ENCODE results near the gene CNN1.
"Not testable (repeated sequence)": the region's sequence is repeated elsewhere in the genome, so short reads cannot be mapped to it uniquely, and the experiment has no call there.

CNN1 gene

DNA sequence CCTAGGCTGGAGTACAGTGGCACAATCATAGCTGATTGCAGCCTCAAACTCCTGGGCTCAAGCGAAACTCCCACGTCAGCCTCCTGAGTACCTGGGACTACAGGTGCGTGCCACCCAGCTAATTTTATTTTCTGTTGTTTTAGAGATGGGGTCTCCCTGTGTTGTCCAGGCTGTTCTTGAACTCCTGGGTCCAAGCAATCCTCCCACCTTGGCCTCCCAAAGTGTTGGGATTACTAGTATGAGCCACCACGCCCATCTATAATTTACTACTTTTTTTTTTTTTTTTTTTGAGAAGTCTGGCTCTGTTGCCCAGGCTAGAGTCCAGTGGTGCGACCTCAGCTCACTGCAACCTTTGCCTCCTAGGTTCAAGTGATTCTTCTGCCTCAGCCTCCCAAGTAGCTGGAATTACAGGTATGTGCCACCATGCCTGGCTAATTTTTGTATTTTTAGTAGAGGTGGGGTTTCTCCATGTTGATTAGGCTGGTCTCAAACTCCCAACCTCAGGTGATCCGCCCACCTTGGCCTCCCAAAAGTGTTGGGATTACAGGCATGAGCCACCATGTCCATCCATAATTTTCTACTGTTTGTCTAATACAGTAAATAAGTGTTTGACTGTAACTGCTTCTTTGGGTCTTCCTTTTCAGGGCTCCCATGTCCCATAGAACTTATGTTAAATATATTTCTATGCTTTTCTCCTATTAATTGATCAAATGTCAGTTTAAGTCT, 25.6 kb downstream of the CNN1 start:
- not testable (repeated sequence) for DNase-seq (ENCODE audit: low spot score); FAIRE-seq

DNA sequence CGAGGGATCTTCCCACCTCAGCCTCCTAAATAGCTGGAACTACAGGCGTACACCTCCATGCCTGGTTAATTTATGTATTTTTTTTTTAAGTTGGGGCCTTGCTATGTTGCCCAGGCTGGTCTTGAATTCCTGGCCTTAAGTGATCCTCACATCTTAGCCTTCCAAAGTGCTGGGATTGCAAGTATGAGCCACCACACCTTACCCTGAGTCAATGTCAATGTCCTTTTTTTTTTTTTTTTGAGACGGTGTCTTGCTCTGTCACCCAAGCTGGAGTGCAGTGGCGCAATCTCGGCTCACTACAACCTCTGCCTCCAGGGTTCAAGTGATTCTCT, 27.0 kb downstream of the CNN1 start:
- not testable (repeated sequence) for DNase-seq (ENCODE audit: low spot score); FAIRE-seq

DNA sequence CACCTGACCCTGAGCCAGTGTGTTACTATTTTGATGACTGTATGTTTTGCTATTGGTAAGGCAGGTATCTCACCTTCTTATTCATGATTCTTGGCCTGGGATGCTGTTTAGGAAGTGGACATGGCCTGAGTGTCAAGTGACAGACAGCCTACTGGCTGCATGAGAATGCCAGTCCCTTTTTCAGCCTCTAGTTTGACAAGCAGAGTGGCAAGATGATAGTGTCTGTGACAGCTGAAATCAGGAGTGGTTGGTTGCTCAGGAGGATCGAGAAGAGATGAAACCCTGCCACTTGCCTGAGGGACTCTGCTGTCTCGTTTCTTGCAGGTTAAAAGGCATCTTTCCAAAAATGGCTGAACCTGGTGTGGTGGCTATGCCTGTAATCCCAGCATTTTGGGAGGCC, 27.5 kb downstream of the CNN1 start:
- no peak for FAIRE-seq

GRCh38 chr19:11570039-11570462, 31.4 kb downstream of the CNN1 start:
- DNase-seq (ENCODE audit: low spot score) (no peak), FAIRE-seq (no peak)

More for the DNA sequence above, 27.5 kb downstream of the CNN1 start:
- no peak for DNase-seq (ENCODE audit: low spot score)

DNA sequence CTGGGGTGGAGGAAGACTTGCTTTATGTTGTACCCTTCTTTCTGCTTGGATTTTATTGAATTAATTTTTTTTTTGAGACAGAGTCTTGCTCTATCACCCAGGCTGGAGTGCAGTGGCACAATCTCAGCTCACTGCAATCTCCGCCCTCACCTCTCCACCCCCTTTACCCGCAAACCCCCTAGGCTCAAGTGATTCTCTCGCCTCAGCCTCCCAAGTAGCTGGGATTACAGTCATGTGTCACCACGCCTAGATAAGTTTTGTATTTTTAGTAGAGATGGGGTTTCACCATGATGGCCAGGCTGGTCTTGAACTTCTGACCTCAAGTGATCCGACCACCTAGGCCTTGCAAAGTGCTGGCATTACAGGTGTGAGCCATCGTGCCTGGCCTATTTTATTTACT, 34.7 kb downstream of the CNN1 start:
- not testable (repeated sequence) for FAIRE-seq; DNase-seq (ENCODE audit: low spot score)

DNA sequence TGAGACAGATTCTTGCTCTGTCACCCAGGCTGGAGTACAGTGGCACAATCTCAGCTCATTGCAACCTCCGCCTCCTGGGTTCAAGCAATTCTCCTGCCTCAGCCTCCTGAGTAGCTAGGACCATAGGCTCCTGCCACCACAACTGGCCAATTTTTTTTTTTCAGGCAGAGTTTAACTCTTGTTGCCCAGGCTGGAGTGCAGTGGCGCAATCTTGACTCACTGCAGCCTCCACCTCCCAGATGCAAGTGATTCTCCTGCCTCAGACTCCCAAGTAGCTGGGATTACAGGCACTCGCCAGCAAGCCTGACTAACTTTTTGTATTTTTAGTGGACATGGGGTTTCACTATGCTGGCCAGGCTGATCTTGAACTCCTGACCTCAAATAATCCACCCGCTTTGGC, 35.1 kb downstream of the CNN1 start:
- not testable (repeated sequence) for FAIRE-seq; DNase-seq (ENCODE audit: low spot score)

GRCh38 chr19:11574689-11575088, 36.0 kb downstream of the CNN1 start:
- FAIRE-seq = no peak
- DNase-seq (ENCODE audit: low spot score) = no peak

DNA sequence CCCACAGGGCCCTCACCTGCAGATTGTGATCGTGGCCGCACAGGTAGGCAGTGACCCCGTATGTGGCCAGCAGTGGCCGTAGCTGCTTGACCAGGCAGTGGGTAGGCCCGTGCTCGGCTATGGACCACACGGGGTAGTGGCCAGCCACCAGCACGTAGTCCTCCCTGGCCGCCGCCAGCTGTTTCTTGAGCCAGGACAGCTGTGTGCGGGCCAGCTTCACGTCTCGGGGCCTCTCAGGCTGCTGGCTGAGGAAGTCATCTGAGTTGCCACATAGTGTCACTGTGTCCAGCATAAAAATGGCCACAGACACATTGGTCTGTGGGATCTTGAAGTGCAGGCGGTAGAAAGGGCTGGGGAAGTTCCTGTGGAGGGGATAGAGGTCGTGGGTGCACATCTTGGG, 37.6 kb downstream of the CNN1 start:
- DNase-seq (ENCODE audit: low spot score) (no peak), FAIRE-seq (no peak)

DNA sequence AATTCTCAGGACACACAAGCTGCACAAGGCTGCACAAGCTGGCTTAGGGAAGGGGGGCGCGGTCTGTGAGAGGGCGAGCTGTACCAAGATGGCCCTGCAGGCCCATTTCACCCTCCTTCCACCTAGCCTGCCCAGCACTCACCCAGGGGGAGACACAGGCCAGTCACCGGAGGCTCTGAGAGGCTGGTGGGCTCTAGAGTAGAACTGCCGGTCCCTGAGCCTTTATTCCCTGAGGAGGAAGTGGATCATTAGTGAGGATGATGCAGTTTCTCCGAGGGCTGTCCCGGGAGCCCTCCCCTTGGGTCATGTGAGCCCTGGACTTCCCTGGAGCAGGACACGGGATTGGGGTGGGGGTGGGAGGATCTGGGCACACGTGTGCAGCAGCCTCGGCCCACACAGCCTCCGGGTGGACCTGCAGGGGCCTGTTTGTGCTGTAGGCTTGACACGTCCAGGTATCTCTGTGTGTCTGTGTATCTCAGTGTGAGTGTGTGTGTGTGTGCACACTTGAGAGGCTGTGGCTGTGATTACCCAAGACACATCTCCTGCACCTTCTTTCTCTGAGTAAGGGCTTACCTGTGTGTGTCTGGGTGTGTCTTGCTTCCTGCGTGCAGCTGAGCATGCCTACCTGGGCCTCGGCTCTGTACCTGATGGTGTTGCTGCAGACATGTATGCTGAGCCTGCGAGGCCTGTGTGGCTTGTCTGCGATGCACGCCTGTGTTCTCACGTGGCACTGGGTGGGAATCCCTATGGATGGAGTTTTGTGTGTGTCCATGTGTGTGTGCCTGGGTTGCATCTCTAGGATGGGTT, 39.0 kb downstream of the CNN1 start, which contains the start of gene ACP5:
Gene ACP5, minus strand, starts transcription at position 195 of the 807 bp plus-strand sequence. CDS start 328 bp downstream, outside the sequence.
- FAIRE-seq = no peak
- DNase-seq (ENCODE audit: low spot score) = no peak

DNA sequence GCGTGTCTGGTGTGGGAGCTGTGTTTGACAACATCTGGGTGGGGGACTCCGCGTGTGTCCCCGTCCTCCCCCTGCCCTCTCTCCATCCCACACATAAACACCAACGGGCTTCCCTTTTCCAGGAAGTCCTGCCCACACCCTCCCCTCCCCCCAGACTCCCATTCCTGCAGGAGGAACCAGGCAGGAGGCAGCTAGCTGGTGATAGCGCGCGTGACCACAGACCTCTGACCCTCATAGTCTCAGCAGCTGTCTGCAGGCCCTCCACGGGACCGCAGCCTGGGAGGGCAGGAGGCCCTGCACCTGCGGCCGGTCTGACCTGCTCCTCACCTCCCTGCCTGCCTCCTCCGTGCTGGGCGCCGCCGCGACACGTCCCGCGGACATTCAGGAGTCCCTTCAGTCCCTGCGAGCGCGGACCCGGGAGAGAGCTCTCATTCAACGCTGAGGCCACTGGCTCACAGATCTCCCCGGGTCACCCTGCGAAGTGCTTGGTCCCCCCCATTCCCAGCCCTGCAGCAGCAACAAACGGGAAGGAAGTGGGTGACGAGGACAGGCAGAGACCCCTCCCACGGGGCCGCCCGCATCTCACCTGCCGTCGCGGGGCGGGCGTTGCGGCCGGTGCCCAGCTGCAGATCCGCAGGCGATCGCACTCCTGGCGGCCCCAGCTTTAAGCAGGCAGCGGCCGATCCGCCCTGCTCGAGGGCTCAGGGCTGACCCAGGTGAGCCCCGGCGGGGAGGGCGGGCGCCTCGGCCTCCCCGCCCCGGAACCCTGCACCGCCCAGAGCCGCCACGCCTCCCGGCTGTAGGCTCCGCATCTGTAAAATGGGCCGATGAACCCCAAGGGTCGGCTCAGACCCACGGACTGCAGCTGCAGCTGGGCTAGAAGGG, 39.8 kb downstream of the CNN1 start:
- no peak for DNase-seq (ENCODE audit: low spot score)
- FAIRE-seq = no peak

- DNase-seq (ENCODE audit: low spot score) (no peak), FAIRE-seq (no peak)
Observed at GRCh38 chr19:11580116-11580515, 41.5 kb downstream of the CNN1 start.

GRCh38 chr19:11581740-11582139, 43.1 kb downstream of the CNN1 start:
- FAIRE-seq (no peak), DNase-seq (ENCODE audit: low spot score) (no peak)

DNA sequence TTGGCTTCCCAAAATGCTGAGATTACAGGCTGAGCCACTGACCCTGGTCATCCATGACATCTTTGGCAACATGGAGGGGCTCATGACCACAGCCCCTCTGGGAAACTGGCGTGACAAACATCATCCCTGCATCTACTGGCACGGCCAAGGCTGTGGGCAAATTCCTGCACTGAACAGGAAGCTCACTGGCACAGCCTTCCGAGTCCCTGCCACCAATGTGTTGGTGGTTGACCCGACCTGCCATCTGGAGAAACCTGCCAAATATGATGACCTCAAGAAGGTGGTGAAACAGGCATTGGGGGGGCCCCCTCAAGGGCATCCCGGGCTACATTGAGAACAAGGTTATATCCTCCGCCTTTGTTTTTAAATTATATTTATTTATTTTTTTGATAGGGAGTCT, 47.7 kb downstream of the CNN1 start:
- FAIRE-seq (no peak), DNase-seq (ENCODE audit: low spot score) (no peak)

GRCh38 chr19:11587302-11587974, 48.8 kb downstream of the CNN1 start:
- DNase-seq (ENCODE audit: low spot score) (peak; percentile 67), FAIRE-seq (no peak)

GRCh38 chr19:11587975-11588631, 49.5 kb downstream of the CNN1 start:
- FAIRE-seq (no peak), DNase-seq (ENCODE audit: low spot score) (no peak)

- no peak for DNase-seq (ENCODE audit: low spot score)
- FAIRE-seq = no peak
Observed at GRCh38 chr19:11594084-11594483, 55.4 kb downstream of the CNN1 start.

- DNase-seq (ENCODE audit: low spot score) (no peak), FAIRE-seq (no peak)
Observed at GRCh38 chr19:11596156-11596555, 57.5 kb downstream of the CNN1 start.

GRCh38 chr19:11597202-11598102, 58.8 kb downstream of the CNN1 start, which contains the start of gene ZNF627:
TSS of gene ZNF627 (plus strand) at chr19:11597483. CDS start at chr19:11597628, 145 bp downstream.
- DNase-seq (ENCODE audit: low spot score) (peak; percentile 94), FAIRE-seq (no peak)

DNA sequence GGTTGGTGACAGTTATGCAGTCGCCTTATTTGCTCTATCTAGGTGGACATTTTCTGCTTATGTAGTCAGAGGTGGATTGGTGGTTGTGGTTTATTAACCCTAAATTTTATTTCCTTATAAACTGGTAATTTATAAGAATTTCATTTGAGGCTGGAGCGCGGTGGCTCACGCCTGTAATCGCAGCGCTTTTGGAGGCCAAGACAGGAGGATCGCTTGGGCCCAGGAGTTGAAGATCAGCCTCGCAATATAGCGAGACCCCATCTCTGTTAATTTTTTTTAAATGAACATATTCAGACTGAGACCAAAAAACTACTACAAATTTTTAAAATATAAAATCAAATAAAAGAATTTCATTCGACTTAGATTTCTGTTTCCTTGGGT, 59.4 kb downstream of the CNN1 start:
- FAIRE-seq = no peak
- no peak for DNase-seq (ENCODE audit: low spot score)

Data from urothelium cell line (cell line).